H1 (cell line): ENCODE results near the gene SLC25A36.
A peak's percentile ranks its signal among the peaks of the same experiment; 100 is the strongest.

ENCODE experiments used
- EZH2 ChIP-seq: fragments of 200-600 bp; sonication (generic); IDR thresholded peaks from 2 replicates; pipeline ENCODE4 v1.7.1; 2012; ENCODE audit warnings: low read depth, mild to moderate bottlenecking, moderate library complexity, low read length, inconsistent platforms; ENCODE audit not compliant: severe bottlenecking
- POLR2A ChIP-seq, 2 experiments: IDR thresholded peaks; 1 replicate in 1 of 2; 2 replicates in 1 of 2; pipeline ENCODE4 v1.6.1; 2011; ENCODE audit warnings: low read depth in 2 of 2, low read length in 2 of 2, mild to moderate bottlenecking in 2 of 2; ENCODE audit errors: control extremely low read depth in 1 of 2
- POLR2AphosphoS5 ChIP-seq: IDR thresholded peaks from 2 replicates; pipeline ENCODE4 v1.6.1; 2011; ENCODE audit warnings: low read depth, low read length
- SIN3A ChIP-seq, 2 experiments: IDR thresholded peaks in 1 of 2; conservative IDR thresholded peaks in 1 of 2; 2 replicates each; pipeline ENCODE4 v1.6.1; 2011 to 2012; ENCODE audit warnings: low read length in 2 of 2, improper control_type of control experiment in 1 of 2, low read depth in 1 of 2, mild to moderate bottlenecking in 1 of 2
- TF ChIP-seq, protein P1 (sequence below), 3 experiments: IDR thresholded peaks; 1 replicate in 2 of 3; 2 replicates in 1 of 3; pipeline versions ENCODE4 v1.5.1 to v1.6.1; 2011; ENCODE audit warnings: low read length in 3 of 3, mild to moderate bottlenecking in 3 of 3, inconsistent platforms in 2 of 3, low read depth in 1 of 3, moderate library complexity in 1 of 3; ENCODE audit not compliant: insufficient read depth in 1 of 3; ENCODE audit errors: control extremely low read depth in 1 of 3

DNA sequence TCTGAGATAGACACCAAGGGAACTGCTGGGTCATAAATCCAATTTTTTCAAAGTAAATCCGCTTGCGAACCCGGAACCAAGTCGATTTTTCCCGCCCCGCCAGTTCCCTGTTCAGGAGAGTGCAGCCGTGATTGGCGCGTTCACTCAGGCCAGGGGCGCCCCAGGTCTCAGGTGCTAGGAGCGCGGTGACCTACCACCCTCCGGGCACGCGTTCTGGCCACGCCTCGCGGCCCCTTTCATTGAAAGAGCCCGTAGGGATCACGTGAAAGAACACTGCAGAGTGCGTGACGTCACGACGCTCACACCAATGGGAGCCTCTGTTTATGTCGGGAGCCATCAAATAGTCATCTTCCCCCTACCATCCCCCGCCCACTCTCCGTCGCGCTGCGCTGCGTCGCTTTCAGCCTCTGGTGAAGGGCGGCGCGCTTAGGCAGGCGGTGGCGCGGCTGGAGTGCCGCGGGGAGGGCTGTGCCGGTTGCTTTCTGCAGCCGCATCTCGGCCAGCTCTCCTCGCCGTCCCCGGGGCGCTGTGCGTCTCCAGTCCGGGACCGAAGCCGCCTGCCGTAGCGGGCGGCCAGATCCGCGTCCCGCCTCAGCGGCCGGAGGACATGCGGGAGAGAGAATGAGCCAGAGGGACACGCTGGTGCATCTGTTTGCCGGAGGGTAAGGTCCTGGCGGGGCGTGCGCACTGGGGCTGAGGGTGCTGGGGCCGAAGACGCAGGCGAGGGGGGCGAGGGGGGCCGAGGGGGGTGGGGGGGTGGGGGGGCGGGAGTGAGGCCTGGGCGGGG lies at the start of gene SLC25A36:
- TF ChIP-seq, protein P1, sequence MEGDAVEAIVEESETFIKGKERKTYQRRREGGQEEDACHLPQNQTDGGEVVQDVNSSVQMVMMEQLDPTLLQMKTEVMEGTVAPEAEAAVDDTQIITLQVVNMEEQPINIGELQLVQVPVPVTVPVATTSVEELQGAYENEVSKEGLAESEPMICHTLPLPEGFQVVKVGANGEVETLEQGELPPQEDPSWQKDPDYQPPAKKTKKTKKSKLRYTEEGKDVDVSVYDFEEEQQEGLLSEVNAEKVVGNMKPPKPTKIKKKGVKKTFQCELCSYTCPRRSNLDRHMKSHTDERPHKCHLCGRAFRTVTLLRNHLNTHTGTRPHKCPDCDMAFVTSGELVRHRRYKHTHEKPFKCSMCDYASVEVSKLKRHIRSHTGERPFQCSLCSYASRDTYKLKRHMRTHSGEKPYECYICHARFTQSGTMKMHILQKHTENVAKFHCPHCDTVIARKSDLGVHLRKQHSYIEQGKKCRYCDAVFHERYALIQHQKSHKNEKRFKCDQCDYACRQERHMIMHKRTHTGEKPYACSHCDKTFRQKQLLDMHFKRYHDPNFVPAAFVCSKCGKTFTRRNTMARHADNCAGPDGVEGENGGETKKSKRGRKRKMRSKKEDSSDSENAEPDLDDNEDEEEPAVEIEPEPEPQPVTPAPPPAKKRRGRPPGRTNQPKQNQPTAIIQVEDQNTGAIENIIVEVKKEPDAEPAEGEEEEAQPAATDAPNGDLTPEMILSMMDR (IDR thresholded peaks at IDR 0.05; ENCODE audit: control extremely low read depth in 1 of 3, insufficient read depth in 1 of 3, low read depth in 1 of 3, low read length in 3 of 3), result no peak
- peak in 1 of 2 experiments; percentile 54; a peak in 1 of 4 replicates for TF ChIP-seq SIN3A (conservative IDR thresholded peaks at IDR 0.05 in 1 of 2, IDR thresholded peaks at IDR 0.05 in 1 of 2; ENCODE audit: low read depth in 1 of 2, low read length in 2 of 2)
- peak; percentile 95 for TF ChIP-seq POLR2AphosphoS5
- no peak for TF ChIP-seq EZH2
- peak; percentile 77 to 90 for TF ChIP-seq POLR2A (IDR thresholded peaks at IDR 0.05; ENCODE audit: control extremely low read depth in 1 of 2, low read depth in 2 of 2, low read length in 2 of 2)
